Gastroesophageal sphincter (tissue), 3 donors: ENCODE measurements around the gene CHEK2.

Source experiments
- EP300 ChIP-seq: sonication (generic); formaldehyde crosslinking; IDR thresholded peaks from one replicate; pipeline ENCODE4 v1.6.1; 2017; ENCODE audit warnings: antibody characterized with exemption, mild to moderate bottlenecking
- POLR2A ChIP-seq, 2 donors: fragments of 450-650 bp; IDR thresholded peaks; one replicate each; pipeline ENCODE4 v1.6.1; 2017; ENCODE audit warnings: antibody characterized with exemption in 2 of 2, mild to moderate bottlenecking in 2 of 2, moderate library complexity in 1 of 2
- TF ChIP-seq, protein P1 (sequence below), 4 experiments: fragments of 200-600 bp in 2 of 4; fragments of 450-650 bp in 2 of 4; sonication (generic) in 1 of 4; IDR thresholded peaks; one replicate each; pipeline ENCODE4 v1.5.1; 2017 to 2019; ENCODE audit warnings: antibody characterized with exemption in 4 of 4, mild to moderate bottlenecking in 2 of 4, moderate library complexity in 2 of 4

DNA sequence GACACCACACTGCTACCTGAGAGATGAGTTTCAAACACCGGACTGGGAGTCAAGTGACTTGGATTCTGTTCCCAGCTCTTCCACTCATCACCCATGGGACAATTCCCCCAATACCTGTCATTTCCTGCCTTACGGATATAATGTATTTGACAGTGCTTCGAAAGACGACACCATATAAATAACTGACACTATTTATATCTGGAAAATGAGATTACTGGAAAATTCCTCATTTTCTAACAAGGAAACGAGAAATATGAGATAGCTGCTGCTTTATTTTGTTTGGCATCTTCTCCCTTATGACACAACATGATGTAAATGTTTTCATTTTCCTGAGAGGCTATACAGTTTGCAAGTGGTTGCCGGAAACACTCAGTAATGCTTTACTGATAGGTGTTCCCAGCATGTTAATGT lies 8.9 kb upstream of the CHEK2 start:
- TF ChIP-seq, protein P1, sequence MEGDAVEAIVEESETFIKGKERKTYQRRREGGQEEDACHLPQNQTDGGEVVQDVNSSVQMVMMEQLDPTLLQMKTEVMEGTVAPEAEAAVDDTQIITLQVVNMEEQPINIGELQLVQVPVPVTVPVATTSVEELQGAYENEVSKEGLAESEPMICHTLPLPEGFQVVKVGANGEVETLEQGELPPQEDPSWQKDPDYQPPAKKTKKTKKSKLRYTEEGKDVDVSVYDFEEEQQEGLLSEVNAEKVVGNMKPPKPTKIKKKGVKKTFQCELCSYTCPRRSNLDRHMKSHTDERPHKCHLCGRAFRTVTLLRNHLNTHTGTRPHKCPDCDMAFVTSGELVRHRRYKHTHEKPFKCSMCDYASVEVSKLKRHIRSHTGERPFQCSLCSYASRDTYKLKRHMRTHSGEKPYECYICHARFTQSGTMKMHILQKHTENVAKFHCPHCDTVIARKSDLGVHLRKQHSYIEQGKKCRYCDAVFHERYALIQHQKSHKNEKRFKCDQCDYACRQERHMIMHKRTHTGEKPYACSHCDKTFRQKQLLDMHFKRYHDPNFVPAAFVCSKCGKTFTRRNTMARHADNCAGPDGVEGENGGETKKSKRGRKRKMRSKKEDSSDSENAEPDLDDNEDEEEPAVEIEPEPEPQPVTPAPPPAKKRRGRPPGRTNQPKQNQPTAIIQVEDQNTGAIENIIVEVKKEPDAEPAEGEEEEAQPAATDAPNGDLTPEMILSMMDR (IDR thresholded peaks at IDR 0.05), result no peak
- no peak for TF ChIP-seq POLR2A (IDR thresholded peaks at IDR 0.05)
- TF ChIP-seq EP300, result no peak
